SU-DHL-6 (cell line): ENCODE results near the gene PGLYRP4.

Experiments used
- EZH2phosphoT487 ChIP-seq: fragments of 200-600 bp; sonication (generic), shearing (Covaris generic); conservative IDR thresholded peaks from 2 replicates; pipeline ENCODE4 v1.6.1; 2018; ENCODE audit warnings: mild to moderate bottlenecking, antibody characterized with exemption, low read length, moderate library complexity, mixed read lengths
- TF ChIP-seq, protein P1 (sequence below): fragments of 200-600 bp; sonication (generic); IDR thresholded peaks from one replicate; pipeline ENCODE4 v1.5.1; 2017; ENCODE audit warnings: antibody characterized with exemption, mild to moderate bottlenecking, low read length, moderate library complexity; ENCODE audit not compliant: insufficient read depth, poor library complexity, severe bottlenecking

DNA sequence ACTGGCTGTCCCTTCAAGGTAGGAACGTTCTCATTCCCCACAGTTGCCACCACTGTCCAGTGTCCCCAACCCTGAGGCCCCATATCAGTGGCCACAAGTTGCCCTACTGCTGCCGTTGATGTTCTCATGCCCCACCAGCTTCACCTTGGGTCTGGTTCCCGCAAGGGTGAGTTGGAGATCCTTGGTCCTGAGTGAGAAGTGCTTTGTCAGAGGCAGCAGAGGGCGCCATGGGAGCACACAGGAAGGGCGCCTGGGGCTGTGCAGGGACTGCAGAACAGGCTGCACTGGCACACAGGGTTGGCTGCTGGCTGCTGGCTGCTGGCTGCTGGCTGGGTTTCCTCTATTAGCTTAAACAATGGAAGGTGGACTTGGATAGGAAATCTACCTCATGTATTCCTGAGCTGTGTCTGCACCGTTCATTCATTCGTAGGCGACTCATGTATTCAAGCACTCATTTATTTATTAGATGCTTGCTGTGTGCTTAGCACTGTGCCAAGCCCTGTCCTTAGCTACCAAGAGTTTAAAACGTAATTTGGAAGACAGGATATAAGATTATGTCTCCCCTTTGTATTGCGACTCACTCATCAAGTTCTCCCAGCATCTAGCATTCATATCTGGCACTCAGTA is 6.9 kb upstream of the PGLYRP4 start:
- TF ChIP-seq, protein P1, sequence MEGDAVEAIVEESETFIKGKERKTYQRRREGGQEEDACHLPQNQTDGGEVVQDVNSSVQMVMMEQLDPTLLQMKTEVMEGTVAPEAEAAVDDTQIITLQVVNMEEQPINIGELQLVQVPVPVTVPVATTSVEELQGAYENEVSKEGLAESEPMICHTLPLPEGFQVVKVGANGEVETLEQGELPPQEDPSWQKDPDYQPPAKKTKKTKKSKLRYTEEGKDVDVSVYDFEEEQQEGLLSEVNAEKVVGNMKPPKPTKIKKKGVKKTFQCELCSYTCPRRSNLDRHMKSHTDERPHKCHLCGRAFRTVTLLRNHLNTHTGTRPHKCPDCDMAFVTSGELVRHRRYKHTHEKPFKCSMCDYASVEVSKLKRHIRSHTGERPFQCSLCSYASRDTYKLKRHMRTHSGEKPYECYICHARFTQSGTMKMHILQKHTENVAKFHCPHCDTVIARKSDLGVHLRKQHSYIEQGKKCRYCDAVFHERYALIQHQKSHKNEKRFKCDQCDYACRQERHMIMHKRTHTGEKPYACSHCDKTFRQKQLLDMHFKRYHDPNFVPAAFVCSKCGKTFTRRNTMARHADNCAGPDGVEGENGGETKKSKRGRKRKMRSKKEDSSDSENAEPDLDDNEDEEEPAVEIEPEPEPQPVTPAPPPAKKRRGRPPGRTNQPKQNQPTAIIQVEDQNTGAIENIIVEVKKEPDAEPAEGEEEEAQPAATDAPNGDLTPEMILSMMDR = peak; percentile 51
- TF ChIP-seq EZH2phosphoT487 = no peak
